OCI-M2 (cell line): ENCODE data around the gene CDH15.
"Not testable (repeated sequence)": the region's sequence is repeated elsewhere in the genome, so short reads cannot be mapped to it uniquely, and the experiment has no call there.

Experiments used
- DNase-seq: peaks from one replicate; lab custom pipeline; 2025; ENCODE audit not compliant: unreplicated experiment; lab: John Stamatoyannopoulos, UW

CDH15 gene

DNA sequence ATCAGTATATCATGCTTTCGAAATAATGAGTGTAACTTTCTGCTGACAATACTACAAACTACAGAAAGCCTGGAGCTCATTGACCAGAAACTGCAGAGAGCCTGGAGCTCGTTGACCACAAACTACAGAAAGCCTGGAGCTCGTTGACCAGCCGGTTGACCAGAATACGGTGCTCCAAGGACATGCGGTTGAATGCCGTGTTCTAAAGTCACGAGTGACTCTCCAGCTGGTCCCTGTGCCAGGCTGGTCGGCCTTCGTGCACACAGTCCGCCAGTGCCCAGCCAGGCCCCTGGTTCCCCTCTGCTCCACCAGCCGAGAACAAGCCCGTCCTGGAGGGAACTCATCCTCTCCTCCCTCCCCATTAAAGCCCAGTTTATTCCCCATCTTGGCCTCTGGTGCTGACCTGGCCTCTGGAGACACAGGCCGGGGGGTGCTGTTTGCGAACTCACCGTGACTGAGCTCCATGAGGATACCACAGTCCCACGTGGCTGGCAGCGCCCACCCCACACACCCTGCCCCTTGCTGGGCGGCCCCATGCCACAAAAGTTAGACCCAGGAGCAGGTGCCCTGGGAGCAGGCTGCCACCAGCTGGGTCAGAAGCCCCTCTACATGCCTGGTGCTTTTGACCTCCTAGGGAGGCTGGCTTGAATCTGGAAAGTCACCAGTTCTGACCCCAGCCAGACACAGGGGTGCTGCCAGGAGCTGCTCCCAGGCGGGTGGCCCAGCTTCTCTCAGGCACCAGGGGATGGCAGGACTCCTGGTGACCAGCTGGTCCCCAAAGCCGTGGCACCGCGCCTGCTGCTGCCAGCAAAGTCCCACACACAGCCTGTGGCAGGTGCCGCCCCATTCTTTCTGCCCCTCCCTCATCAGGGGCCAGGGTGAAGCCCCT is 15.5 kb upstream of the CDH15 start:
- no peak for DNase-seq

DNA sequence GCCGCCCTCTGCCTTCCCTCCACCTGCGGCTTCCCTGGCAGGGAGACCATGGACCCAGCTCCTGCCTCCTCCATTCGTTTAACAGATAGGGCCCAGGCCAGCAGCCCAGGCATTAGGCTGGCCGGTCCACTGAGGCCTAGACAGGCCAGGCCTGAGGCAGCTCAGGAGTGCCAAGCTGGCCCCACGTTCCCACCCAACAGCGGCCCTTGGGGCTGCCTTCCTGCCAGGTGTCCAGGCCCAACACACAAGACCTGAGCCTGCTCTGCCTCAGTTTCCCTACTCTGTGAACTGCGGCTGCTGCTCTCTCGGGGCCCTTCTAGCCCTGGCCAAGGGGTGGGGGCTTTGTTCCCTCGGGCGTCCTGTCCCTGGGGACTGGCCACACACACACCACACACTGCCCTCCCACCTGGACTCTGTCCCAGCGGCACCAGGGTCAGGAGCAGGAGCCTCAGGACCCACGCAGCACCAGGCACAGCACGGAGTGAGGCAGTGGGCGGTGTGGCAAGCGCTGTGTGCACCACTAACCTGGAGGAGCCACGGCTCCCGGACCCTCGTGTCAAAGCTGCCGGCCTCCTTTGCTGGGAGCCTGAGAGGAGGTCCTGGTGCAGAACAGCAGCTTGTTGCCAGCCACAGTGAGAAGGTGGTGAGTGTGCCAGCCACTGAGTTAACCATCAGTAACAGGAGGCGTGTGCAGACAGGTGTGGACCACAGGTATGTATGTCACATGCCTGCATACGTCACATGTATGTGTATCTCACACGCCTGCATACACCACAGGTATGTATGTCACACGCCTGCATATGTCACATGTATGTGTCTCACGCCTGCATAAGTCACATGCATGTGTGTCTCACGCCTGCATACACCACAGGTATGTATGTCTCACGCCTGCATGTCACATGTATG is 14.6 kb upstream of the CDH15 start:
- no peak for DNase-seq

DNA sequence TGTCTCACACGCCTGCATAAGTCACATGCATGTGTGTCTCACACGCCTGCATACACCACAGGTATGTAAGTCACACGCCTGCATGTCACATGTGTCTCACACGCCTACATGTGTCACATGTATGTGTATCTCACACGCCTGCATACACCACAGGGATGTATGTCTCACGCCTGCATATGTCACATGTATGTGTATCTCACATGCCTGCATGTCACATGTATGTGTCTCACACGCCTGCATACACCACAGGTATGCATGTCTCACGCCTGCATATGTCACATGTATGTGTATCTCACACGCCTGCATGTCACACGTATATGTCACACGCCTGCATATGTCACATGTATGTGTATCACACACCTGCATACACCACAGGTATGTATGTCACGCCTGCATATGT is 13.8 kb upstream of the CDH15 start:
- no peak for DNase-seq

DNA sequence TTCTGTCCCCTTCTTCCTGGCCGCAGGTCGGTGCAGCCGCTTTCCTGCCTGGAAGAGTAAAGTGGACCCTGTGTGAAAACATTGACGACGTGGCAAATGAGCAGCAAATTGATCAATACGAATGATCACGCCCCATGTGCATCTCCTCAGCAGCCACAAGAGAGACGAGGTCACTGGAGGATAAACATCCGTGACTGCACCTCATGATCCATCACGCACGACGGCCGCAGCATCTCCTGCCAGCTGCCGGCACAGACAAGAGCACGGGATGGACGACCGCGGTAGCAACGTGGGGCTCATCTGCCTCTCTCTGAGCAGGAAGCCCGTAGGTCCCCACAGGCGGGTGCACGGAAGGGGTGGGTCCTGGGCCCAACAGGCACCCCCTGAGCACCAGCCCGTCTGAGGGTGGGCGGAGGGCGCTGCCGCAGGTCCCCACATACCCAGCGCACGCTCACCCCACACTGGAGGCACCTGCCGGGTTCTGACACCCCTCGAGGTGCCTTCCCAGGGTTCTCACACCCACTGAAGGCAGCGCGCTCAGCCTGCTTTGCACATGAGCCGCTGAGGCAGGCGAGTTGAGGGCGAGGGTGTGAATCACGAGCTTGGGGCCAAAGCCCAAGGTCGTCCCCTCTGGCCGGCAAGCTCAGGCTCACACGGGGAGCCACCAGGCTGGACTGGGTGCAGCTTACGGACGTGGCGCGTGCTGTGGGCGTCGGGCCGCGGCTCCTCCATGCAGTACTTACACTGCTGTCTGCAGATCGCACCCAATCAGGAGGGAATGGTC is 12.3 kb upstream of the CDH15 start:
- DNase-seq = no peak

DNA sequence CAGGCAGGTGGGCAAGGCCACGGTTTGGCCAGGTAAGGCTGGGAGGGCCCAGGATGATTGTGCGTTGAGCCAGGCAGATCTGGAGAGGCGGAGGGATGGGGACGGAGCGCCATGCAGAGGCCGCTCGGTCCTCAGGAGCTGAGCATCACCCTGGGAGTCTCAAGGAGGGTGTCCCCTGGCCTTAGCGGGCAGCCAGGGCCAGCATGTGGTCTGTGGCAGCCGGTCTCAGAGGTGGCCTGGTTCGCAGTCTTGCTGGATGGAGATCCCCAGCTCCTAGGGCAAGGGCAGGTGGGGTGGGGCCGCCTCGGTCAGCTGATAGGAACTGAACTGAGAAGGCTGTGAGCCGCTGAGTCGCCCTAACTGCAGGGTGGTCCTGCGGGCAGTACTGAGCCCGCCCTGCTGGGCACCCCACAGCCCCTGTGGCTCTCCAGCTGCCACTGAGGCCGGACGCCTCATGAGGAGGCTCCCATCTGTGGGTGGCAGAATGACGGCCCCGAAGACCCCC is 11.6 kb upstream of the CDH15 start:
- no peak for DNase-seq

DNA sequence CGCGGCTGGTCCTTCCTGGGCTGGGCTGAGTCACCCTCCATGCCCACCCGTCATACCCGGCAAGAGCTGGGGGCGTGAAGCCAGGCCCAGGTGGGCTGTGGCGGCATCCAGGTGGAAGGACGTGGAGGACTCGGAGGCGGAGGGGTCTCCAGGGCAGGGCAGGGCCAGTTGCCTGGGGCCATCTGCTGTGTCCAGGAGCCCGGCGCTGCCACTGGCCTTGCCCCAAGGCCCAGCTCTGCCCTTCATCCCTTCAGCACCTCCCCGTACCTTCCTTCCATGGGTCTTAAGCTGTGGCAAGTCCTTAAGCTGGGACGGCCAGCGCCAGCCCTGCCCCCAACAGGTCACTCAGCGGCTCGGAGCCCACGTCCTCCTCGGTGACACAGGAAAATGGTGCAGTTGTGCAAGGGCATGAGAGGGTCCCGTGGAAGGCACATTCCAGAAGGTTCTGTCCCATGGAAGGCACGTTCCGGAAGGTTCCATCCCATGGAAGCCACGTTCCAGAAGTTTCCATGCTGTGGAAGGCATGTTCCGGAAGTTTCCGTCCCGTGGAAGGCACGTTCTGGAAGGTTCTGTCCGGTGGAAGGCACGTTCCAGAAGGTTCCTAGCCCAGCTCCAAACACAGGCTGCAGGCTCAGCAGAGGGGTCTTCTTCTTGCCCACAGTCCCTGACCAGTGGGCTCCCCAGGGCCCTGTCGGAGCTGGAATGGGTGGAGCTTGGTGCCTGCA is 10.4 kb upstream of the CDH15 start:
- DNase-seq = no peak

DNA sequence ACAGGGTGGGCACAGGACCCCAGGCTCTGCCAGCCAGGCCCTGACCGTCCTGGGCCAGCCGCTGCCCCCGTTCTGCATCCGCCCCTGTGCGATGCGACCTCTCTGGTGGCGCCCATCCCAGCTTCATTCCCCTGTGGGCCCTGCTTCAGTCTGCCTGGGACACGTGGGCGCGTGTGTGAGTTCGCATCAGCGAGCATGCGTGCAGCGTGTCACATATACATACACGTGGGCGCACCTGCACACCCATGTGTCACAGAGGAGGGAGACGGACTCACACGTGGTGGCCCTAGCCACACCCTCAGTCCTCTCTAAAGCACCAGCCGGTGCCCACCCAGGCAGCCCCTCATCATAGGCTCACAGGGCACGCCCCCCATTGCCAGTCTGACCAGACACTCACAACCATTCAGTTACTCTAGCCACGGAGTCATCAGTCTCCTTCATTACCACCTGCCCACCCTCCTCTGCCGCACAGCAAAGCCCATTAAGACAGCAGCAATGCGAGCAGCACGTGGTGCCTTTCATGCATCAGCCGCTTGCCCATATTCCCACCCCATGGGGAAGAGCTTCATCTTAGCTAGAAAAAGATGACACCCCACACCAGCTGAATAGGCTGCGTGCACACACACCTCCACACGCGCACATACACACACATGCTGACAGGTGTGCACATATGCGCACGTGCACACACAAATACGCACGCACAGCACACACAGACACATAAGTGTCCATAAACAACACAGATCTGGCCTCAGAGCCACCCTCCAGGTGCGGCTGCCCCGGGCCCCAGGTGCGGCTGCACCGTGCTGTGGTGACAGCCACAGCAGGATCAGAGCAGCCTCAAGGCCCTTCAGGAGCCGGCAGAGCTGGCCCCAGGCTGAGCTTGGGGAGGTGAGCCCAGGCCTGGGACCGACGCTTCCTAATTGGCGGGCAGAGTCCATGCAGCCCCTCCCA is 9.5 kb upstream of the CDH15 start:
- DNase-seq = no peak

DNA sequence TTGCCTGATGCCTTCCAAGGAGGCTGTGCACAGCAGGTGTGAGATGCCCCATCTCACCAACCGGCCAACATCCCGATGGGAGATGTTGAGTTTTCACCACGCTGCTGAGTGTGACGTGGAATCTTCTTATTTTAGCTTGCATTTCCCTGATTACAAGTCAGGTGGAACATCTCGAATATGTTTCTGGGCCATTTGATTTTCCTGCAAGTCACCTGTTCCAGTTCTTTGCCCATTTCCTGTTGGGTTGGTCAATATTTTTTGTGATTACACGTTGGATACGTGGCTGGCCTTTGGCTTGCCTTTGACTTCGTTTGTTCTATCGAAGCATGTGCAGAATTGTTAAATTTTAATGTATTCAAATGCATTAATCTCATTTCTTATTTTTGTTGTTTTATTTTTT is 8.3 kb upstream of the CDH15 start:
- DNase-seq = no peak

DNA sequence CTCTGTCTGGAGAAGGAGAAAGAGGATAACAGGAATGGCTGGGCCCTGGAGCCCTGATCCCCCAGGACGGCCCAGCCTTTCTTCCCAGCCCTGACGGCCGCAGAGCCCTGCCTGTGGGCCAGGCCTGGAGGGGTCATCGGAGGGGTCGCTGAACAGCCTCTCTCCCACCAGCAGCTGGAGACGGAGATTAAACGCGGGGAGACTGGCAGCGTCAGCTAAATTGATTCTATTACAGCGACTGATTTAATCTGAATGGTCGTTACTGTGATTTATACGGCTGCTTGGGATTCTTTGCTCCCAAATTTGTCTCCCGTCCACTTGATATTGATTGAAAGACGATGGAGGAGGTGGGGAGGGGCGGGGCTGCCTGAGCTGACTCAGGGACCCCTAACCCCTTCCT is 7.1 kb upstream of the CDH15 start:
- DNase-seq = no peak

DNA sequence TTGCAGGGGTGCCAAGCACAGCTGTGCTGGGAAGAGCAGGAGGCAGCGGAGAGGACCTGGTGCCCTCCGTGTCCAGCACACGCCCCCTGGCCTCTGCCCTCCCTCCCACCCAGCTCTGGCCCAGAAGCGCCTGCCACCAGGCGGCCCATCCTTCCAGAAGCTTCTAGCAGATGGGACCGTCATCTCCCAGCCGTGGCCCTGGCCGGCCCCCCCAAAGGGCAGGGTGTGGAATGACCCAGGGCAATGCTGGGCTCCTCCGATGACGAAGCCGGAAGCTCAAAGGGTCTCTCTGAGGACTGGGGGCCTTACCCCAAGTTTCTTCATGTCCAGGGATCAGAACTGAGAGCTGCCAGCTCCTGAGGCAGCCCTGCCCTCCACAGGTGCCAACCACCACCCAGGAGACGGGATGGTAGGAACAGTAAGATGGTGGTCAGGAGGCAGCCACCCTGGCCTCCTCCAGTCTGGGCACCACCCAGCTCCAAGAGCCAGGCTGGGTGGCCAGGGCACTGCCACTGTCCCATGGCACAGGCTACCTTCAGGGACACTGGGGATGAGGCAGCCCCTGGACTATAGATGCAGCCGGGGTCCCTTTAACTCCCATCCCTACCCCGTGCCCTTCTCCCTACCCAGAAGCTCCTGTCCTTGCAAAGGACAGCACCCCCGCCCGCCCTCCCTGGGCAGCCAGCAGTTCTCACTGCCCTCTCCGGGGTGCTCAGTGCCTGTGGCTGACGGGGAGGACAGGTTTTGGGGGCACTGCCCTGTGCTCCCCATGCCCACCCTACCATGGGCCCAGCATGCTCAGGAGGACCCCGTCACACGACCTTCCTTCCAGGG is 6.5 kb upstream of the CDH15 start:
- DNase-seq = no peak

DNA sequence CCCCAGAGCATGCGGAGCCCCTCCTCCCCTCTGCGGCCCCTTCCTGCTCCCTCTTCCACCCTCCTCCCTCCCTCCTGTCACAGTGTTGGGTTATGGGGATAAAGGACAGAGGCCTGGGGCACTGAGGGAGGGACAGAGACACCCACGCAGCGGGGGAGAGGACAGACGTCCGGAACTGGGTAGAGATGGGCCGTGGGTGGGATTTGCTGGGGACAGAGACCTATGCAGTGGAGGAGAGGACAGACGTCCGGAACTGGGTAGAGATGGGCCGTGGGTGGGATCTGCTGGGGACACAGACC is 5.9 kb upstream of the CDH15 start:
- DNase-seq = not testable (repeated sequence)

DNA sequence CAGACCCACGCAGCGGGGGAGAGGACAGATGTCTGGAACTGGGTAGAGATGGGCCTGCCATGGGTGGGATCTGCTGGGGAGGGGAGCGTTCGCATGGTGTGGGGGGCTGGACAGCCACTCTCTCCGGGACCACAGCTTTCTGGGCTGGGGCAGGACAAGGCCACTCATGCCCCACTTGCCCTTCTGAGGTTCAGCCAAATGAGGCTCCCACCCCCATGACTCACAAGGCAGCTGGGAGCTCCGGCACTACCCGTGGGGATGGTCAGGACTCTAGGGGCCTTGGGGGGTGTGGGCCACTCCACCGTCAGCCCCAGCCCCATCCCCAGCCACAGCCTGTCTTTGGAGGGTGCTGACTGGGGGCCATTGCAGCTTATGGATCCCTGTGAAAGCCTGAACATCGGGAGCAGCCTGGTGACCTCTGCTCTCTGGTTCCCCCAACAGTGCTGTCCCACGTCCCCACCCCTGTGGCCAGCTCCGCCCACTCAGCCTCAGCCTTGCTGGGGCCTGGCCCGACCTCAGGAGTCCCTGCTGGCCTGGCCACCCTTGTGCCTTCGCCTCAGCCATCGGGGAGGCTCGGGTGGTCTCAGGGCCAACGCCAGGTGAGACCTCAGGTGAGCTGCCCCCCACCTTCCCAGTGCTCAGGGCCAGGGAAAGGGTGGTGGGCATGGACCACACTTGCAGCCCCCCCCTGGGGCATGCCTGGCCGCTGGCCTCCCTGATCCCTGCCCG is 4.7 kb upstream of the CDH15 start:
- DNase-seq = no peak

DNA sequence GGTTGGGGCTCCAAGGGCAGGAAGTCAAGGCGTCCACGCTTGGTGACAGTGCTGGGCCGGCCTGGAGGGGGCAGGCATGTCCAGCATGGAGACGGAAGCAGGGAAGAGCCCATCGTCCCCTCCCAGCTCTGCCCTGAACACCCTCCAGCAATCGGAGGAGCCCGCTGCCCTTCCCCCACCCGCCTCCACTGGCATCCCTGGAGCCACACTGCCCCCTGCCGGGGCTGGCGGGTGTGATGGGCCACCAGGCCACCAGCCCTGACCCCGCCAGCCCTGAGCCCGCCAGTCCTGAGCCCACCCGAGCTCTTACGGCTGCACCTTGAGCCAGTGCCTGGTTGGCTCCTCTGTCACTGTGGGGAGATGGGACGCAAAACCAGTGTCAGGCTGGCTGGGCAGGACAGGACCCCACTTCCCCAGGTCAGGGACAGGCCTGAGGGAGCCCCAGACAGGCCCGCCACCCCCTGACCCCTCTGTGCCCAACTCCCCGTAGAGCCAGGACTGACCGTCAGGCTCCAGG is 4.1 kb upstream of the CDH15 start:
- DNase-seq = no peak

DNA sequence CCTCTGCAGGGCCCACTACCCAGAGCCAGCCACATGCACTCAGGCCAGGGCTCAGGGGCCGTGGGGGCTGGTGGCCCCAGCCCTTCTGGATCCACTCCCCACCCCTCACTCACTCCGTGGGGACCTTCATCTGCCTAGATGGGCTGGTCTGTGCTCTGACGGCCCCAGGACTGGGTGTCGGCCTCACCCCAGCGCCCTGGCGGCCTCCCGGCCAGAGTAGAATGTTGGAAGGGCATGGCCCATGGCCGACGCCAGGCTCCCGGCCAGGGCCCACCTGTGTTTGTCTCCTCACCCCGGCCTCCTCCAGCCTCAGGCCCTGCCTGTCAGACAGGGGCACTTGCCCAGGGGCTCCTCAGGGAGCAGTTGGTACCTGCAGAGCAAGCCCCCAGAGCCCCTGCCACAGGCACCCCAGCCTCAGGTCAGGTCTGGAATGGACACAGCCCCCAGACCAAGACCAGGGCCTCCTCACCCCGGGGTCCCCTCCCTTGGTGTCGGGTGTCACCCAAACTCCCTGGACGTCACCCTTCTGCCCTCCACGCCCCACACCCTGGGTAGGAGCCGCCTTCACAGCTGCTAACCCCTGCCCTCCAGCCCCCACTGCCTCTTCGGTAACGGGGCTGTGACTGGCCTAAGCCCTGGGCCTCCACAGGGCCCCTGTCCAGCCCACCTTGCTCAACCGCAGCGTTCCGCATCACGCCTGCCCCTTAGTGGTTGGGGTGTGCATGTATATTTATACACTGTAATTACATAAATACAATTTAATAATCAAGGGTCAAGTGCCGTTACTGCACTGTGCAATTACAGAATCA is 3.0 kb upstream of the CDH15 start:
- DNase-seq = no peak

DNA sequence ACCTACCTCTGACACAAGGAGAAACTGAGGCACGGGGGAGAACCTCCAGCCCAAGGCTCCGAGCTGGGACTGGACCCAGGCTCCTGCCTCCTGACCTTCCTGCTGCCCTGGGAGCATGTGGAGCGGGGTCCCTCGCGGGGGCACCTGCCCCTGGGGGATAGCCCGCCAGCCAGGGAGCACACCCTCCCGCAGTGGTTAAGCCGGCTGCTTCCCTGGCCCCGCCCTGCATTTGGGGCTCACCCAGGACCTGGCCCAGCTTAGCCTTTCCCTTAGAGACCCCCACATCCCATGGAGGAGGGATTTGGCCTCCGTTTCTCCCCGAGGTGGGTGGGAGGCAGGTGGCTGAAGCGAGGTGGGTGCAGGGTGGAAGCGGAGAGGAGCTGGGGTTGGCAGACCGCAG is 1.8 kb upstream of the CDH15 start:
- DNase-seq = no peak

DNA sequence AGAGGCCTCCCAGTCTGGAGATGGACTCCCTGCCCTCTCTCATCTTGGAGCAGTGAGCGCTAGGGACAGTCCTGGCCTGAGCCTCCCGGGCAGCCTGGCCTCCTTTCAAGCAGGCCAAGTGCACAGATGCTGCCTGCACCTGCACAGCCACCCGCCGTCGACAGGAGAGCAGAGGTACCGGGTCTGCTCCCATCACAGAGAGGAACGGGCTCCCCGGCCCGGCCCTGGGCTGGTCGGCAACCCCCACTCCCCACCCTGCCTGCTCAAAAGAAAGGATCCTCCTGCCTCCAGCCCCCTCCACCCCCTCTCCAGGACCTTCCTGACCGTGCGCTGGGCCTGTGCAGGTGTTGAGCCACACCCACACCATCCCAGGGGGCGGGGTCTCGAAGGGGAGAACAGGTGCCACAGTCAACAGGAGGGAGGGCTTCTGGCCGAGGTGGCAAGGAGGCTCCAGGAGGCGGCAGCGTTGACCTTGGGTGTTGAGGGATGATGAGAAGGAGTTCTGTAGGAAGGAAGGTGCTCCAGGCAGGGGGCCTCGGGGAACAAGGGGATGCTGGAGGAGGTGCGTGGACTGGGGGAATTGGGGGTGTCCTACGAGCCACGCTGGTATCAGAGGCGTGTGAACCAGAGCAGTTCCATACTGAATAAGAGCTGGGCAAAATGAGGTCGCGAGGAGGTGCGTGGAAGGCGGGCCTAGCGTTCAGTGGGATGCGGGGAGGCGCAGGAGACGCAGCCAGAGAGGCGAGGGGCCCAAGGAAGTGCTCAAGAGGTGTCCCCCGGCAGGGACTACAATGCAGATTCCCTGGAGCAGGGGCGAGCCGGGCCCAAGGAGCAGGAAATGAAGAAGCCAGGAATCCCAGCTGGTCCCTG is 967 bp upstream of the CDH15 start:
- no peak for DNase-seq
